ENCODE measurements around the gene HMGB2.

The HMGB2 gene

GRCh38 chr4:173362666-173363065 is 28.5 kb upstream of the HMGB2 start:
- Histone ChIP-seq H3K79me2 (ENCODE audit: insufficient read depth, low read length) (no peaks in the 10 kb centered on the region), H3K4me3 (ENCODE audit: low read depth, low read length, poor library complexity, severe bottlenecking) (no peak overlapping the region)
- TF ChIP-seq CTCF (IDR thresholded peaks at IDR 0.05; ENCODE audit: low read length): no peak
- no peak for TF ChIP-seq EZH2 (IDR thresholded peaks at IDR 0.05; ENCODE audit: borderline replicate concordance, low read length)

GRCh38 chr4:173360587-173361221 is 26.5 kb upstream of the HMGB2 start:
- H3K9me3 ChIP-seq (ENCODE audit: low read length): no peaks in the 10 kb centered on the region
- no peak overlapping the region for H2AFZ ChIP-seq (ENCODE audit: low read length)
- no peaks in the 10 kb centered on the region for H4K20me1 ChIP-seq (ENCODE audit: insufficient read depth, low read length)
- no peaks in the 10 kb centered on the region for H3K27me3 ChIP-seq (ENCODE audit: insufficient read depth, low read length)
- H3K9me2 ChIP-seq (ENCODE audit: low read depth, low read length): no peaks in the 10 kb centered on the region
- no peak overlapping the region for H3K4me2 ChIP-seq (ENCODE audit: low read length)
- H3K79me2 ChIP-seq (ENCODE audit: insufficient read depth, low read length): no peaks in the 10 kb centered on the region
- H3K9ac ChIP-seq (ENCODE audit: low read length): no peak overlapping the region
- no peaks in the 10 kb centered on the region for H3F3A ChIP-seq (ENCODE audit: insufficient read depth, low read length)
- H3K4me3 ChIP-seq (ENCODE audit: low read depth, low read length, poor library complexity, severe bottlenecking): no peak overlapping the region
- TF ChIP-seq CTCF (IDR thresholded peaks at IDR 0.05; ENCODE audit: low read length) (peak; percentile 39), EZH2 (IDR thresholded peaks at IDR 0.05; ENCODE audit: borderline replicate concordance, low read length) (no peak)
- H3K36me3 ChIP-seq (ENCODE audit: insufficient read depth, low read length): no peaks in the 10 kb centered on the region
- no peak overlapping the region for H3K27ac ChIP-seq (ENCODE audit: low read depth, low read length, poor library complexity, severe bottlenecking)
- H3K4me1 ChIP-seq (ENCODE audit: insufficient read depth, low read length, severe bottlenecking): peaks cover 6% of the 10 kb centered on the region

More at GRCh38 chr4:173362666-173363065, 28.5 kb upstream of the HMGB2 start:
- Histone ChIP-seq H3K27me3 (ENCODE audit: insufficient read depth, low read length) (no peaks in the 10 kb centered on the region), H3K27ac (ENCODE audit: low read depth, low read length, poor library complexity, severe bottlenecking) (no peak overlapping the region), H3K9me3 (ENCODE audit: low read length) (no peaks in the 10 kb centered on the region), H3K9ac (ENCODE audit: low read length) (no peak overlapping the region), H2AFZ (ENCODE audit: low read length) (no peak overlapping the region), H3K4me2 (ENCODE audit: low read length) (no peak overlapping the region), H3K36me3 (ENCODE audit: insufficient read depth, low read length) (no peaks in the 10 kb centered on the region), H3F3A (ENCODE audit: insufficient read depth, low read length) (no peaks in the 10 kb centered on the region), H3K9me2 (ENCODE audit: low read depth, low read length) (no peaks in the 10 kb centered on the region), H4K20me1 (ENCODE audit: insufficient read depth, low read length) (no peaks in the 10 kb centered on the region), H3K4me1 (ENCODE audit: insufficient read depth, low read length, severe bottlenecking) (peaks cover 15% of the 10 kb centered on the region)

GRCh38 chr4:173357939-173358338 is 23.8 kb upstream of the HMGB2 start:
- no peaks in the 10 kb centered on the region for H3K9me2 ChIP-seq (ENCODE audit: low read depth, low read length)
- no peak overlapping the region for H2AFZ ChIP-seq (ENCODE audit: low read length)
- no peaks in the 10 kb centered on the region for H3K36me3 ChIP-seq (ENCODE audit: insufficient read depth, low read length)
- no peaks in the 10 kb centered on the region for H3K27me3 ChIP-seq (ENCODE audit: insufficient read depth, low read length)
- no peaks in the 10 kb centered on the region for H4K20me1 ChIP-seq (ENCODE audit: insufficient read depth, low read length)
- no peak for TF ChIP-seq EZH2 (IDR thresholded peaks at IDR 0.05; ENCODE audit: borderline replicate concordance, low read length)
- TF ChIP-seq CTCF (IDR thresholded peaks at IDR 0.05; ENCODE audit: low read length): no peak
- H3K4me1 ChIP-seq (ENCODE audit: insufficient read depth, low read length, severe bottlenecking): peaks cover 6% of the 10 kb centered on the region
- no peak overlapping the region for H3K27ac ChIP-seq (ENCODE audit: low read depth, low read length, poor library complexity, severe bottlenecking)
- H3K4me2 ChIP-seq (ENCODE audit: low read length): no peak overlapping the region
- H3F3A ChIP-seq (ENCODE audit: insufficient read depth, low read length): no peaks in the 10 kb centered on the region
- no peaks in the 10 kb centered on the region for H3K79me2 ChIP-seq (ENCODE audit: insufficient read depth, low read length)
- no peaks in the 10 kb centered on the region for H3K9me3 ChIP-seq (ENCODE audit: low read length)
- H3K4me3 ChIP-seq (ENCODE audit: low read depth, low read length, poor library complexity, severe bottlenecking): no peak overlapping the region
- no peak overlapping the region for H3K9ac ChIP-seq (ENCODE audit: low read length)

Data from OCI-LY1 (cell line).